Prostate gland (tissue), 2 donors: Measurements from ENCODE around the gene HNF1A.

Experiments used
- CTCF ChIP-seq, 4 experiments: fragments of 200-600 bp in 2 of 4; fragments of 450-650 bp in 2 of 4; sonication (generic) in 2 of 4; IDR thresholded peaks; 1 replicate in 3 of 4; 2 replicates in 1 of 4; pipeline ENCODE4 v1.5.1; 2016 to 2019; ENCODE audit warnings: antibody characterized with exemption in 4 of 4, mild to moderate bottlenecking in 2 of 4, moderate library complexity in 2 of 4
- POLR2A ChIP-seq: fragments of 450-650 bp; IDR thresholded peaks from one replicate; pipeline ENCODE4 v1.6.1; 2016; ENCODE audit warnings: antibody characterized with exemption, mild to moderate bottlenecking
- POLR2AphosphoS5 ChIP-seq: sonication (generic); formaldehyde crosslinking; IDR thresholded peaks from one replicate; pipeline ENCODE4 v1.6.1; 2017; ENCODE audit warnings: antibody characterized with exemption

GRCh38 chr12:120955232-120955631, 23.1 kb upstream of the HNF1A start:
- TF ChIP-seq CTCF (IDR thresholded peaks at IDR 0.05) = no peak
- TF ChIP-seq POLR2AphosphoS5 = no peak
- no peak for TF ChIP-seq POLR2A
